Measurements from ENCODE around the gene TMEM91.

- TF ChIP-seq CTCF (conservative IDR thresholded peaks at IDR 0.05; ENCODE audit: low read depth, low read length), result peak; percentile 14; the same call in 1 of the 2 replicates
- no peak for TF ChIP-seq RFX5 (IDR thresholded peaks at IDR 0.05; ENCODE audit: low read depth, low read length)
- no peak for TF ChIP-seq POLR2A (IDR thresholded peaks at IDR 0.05; ENCODE audit: low read depth, low read length)
- no peak for TF ChIP-seq FOS (IDR thresholded peaks at IDR 0.05; ENCODE audit: low read depth, low read length)
- TF ChIP-seq RCOR1 (IDR thresholded peaks at IDR 0.05; ENCODE audit: insufficient replicate concordance, low read length), result no peak
- no peak for TF ChIP-seq SMC3 (IDR thresholded peaks at IDR 0.05; ENCODE audit: low read depth, low read length)
- no peak for TF ChIP-seq CEBPB (IDR thresholded peaks at IDR 0.05; ENCODE audit: low read depth, low read length)
- no peak for TF ChIP-seq RAD21 (IDR thresholded peaks at IDR 0.05; ENCODE audit: low read length)
- no peak for TF ChIP-seq ELK1 (IDR thresholded peaks at IDR 0.05; ENCODE audit: borderline replicate concordance, low read depth, low read length)
- no peak for TF ChIP-seq CHD1 (IDR thresholded peaks at IDR 0.05; ENCODE audit: low read depth, low read length)
These were observed 1.8 kb downstream of the TMEM91 start for GRCh38 chr19:41377977-41378709.
